NK-92 treated with Interleukin-12 subunit alpha and Interleukin-12 subunit beta, amount 100 ng/mL, for 24 hours (cell line): ENCODE data around the gene NEU4.
"Not testable (repeated sequence)": the region's sequence is repeated elsewhere in the genome, so short reads cannot be mapped to it uniquely, and the experiment has no call there.

Experiments used
- DNase-seq: peaks from one replicate; lab custom pipeline; 2025; lab: John Stamatoyannopoulos, UW

Gene NEU4

GRCh38 chr2:241812730-241813643 is 4.0 kb downstream of the NEU4 start:
- DNase-seq: no peak

GRCh38 chr2:241813644-241814392 is 4.8 kb downstream of the NEU4 start:
- no peak for DNase-seq

- DNase-seq: no peak
These were observed 5.3 kb downstream of the NEU4 start for GRCh38 chr2:241814393-241814642.

GRCh38 chr2:241814643-241815476 is 5.9 kb downstream of the NEU4 start:
- DNase-seq: no peak

- DNase-seq: no peak
These were observed 6.8 kb downstream of the NEU4 start for GRCh38 chr2:241815477-241816430.

GRCh38 chr2:241816431-241817121 is 7.6 kb downstream of the NEU4 start:
- DNase-seq: no peak

- no peak for DNase-seq
These were observed 8.3 kb downstream of the NEU4 start for GRCh38 chr2:241817126-241817820.

GRCh38 chr2:241817821-241818215 is 8.8 kb downstream of the NEU4 start:
- not testable (repeated sequence) for DNase-seq

- no peak for DNase-seq
These were observed 9.4 kb downstream of the NEU4 start for GRCh38 chr2:241818229-241818942.

- no peak for DNase-seq
These were observed 9.9 kb downstream of the NEU4 start for GRCh38 chr2:241818943-241819270.

- not testable (repeated sequence) for DNase-seq
These were observed 11.1 kb downstream of the NEU4 start for GRCh38 chr2:241819947-241820624.

- no peak for DNase-seq
These were observed 11.8 kb downstream of the NEU4 start for GRCh38 chr2:241820625-241821384.

GRCh38 chr2:241821460-241822263 is 12.7 kb downstream of the NEU4 start:
- DNase-seq: no peak

GRCh38 chr2:241822264-241822623 is 13.3 kb downstream of the NEU4 start:
- no peak for DNase-seq

- not testable (repeated sequence) for DNase-seq
These were observed 14.8 kb downstream of the NEU4 start for GRCh38 chr2:241823531-241824437.

- DNase-seq: no peak
These were observed 18.4 kb downstream of the NEU4 start for GRCh38 chr2:241827394-241827793.
